ENCODE data around the gene IDS.
"Not testable (repeated sequence)": the region's sequence is repeated elsewhere in the genome, so short reads cannot be mapped to it uniquely, and the experiment has no call there.

The IDS gene

GRCh38 chrX:149527705-149528104 lies 22.6 kb upstream of the IDS start:
- no peak for DNase-seq

- not testable (repeated sequence) for DNase-seq
Observed at GRCh38 chrX:149526318-149527033, 21.4 kb upstream of the IDS start.

GRCh38 chrX:149525903-149526302 lies 20.8 kb upstream of the IDS start:
- DNase-seq = not testable (repeated sequence)

GRCh38 chrX:149525389-149525788 lies 20.3 kb upstream of the IDS start:
- peak; percentile 38 for DNase-seq

- DNase-seq = no peak
Observed at GRCh38 chrX:149522916-149523315, 17.8 kb upstream of the IDS start.

- DNase-seq = no peak
Observed at GRCh38 chrX:149521438-149521837, 16.3 kb upstream of the IDS start.

DNA sequence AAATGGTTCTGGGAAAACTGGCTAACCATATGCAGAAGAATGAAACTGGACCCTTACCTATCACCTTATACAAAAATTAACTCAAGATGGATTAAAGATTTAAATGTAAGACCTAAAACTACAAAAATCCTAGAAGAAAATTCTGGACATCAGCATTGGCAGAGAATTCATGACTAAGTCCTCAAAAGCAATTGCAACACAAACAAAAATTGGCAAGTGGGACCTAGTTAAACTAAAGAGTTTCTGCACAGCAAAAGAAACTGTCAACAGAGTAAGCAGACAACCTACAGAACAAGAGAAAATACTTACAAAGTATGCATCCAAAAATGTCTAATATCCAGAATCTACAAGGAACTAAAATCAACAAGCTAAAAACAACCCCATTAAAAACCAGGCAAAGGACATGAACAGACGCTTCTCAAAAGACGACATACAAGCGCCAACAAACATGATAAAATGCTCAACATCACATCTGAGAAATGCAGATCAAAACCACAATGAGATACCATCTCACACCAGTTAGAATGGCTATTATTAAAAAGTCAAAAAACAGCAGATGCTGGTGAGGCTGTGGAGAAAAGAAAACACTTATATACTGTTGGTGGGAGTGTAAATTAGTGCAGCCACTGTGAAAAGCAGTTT lies 15.7 kb upstream of the IDS start:
- not testable (repeated sequence) for DNase-seq

- no peak for DNase-seq
Observed at GRCh38 chrX:149518236-149518635, 13.1 kb upstream of the IDS start.

GRCh38 chrX:149517308-149517707 lies 12.2 kb upstream of the IDS start:
- DNase-seq = no peak

DNA sequence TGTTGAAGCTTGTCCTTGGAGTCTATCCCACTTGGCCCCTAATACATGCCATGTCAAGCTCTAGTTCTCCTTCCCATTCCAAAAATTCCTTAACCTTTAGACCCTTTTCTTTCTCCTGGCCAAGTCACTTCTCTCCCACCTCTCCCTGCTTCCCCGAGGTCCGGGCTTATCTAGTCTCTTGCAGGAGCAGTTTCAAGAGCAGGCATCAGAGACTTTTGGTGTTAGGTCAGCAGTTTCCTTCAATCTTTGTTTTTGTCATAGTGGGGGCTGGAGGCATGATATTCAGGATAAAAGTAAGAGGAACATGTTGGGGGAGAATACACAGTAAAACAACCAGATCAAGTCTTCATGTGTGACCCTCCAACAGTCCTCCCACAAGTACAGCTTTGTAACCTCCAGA lies 11.5 kb upstream of the IDS start:
- DNase-seq = no peak

- no peak for DNase-seq
Observed at GRCh38 chrX:149515954-149516602, 11.0 kb upstream of the IDS start.

DNA sequence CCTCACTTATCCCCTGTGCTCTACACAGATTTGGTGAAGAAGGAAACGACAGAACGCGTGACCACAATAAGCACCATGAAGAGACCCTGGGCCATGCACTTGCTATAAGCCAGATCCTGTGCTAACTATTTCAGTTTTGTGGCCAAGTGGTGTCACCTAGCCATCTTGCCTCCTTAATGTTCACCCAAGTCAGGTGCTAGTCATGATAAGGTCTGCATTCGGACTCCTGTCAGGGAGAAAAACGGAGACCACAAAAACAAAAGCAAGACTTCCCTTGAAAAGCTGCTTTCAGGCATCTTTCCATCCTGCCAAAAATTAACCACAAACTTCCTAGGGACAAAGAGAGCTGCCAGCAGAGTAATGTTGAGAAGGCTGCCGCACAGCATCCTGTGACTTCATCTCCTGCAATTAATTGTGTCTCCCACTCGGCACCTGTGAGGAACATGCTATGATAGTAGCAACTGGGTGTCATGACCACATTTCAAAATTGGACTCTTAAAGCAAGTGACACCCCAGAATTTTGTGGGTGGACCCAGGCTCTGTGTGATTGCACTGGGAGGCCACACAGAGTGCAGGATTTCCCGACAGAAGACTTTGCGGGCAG lies 8.8 kb upstream of the IDS start:
- no peak for DNase-seq

DNA sequence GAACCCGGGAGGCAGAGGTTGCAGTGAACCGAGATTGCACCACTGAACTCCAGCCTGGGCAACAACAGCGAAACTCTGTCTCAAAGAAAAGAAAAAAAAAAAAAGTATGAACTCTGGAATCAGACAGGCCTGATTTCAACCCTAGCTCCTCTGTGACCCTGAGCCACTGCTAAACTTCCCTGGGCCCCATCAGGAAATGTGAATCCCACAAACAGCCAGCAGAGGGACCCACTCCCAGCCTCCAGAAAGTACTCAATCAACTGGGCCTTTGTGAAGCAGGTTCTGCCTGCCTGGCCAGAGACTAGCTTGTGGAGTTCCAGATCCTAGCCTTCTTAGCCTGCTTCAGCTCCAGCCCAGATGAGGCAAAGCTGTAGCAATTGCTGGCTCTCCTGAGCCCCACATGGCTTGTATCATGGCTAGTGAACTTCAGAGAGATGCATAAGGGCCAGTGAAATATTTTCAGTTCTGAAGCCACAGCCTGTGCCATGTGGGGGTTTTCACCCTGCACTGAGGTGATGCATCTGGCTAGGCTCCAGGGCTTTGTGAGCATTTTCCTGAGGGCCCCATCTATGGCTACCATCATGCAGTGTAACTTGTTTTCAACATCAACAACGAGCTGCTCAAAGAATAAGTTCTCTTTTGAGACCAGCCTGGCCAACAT lies 7.2 kb upstream of the IDS start:
- peak; percentile 21 for DNase-seq

DNA sequence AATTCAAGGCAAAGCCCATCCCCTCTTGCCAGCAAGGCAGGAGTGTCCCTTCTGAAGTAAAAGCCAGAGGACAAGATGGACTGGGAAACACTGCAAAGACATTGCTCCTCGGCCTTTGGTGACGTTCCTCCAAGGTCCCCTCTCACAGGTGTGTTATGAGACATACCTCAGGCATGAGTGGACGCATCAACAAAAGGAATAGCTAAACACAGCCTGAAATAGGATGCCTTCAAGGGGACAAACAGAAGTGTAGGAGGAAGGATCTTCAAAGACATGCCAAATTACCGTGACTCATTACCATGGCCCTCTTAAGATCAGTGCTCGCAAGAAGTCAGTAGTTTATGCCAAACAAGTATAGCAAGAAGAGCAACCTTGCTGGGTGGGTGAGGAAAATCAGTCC lies 6.0 kb upstream of the IDS start:
- DNase-seq = no peak

GRCh38 chrX:149510386-149510785 lies 5.3 kb upstream of the IDS start:
- DNase-seq = no peak

- DNase-seq = no peak
Observed at GRCh38 chrX:149508467-149508866, 3.4 kb upstream of the IDS start.

DNA sequence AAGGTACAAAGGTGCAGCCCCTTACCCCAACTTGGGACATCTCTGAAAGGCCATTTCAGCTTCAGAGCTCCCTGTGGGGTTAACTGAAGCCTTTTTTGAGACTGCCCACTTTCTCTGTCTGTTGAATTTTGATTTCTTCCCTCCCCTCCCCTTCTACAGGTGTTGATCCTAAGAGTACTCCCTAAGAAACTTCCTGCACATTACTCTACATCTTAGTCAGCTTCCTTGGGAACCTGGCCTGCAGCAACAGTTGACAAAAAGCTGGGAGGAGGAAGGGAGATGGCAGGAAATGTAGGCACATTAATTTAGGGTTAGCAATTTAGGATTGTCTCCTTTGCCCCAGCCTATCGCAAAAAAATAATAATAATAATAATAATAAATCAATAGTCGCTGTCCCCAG lies 1.2 kb upstream of the IDS start:
- DNase-seq = no peak

DNA sequence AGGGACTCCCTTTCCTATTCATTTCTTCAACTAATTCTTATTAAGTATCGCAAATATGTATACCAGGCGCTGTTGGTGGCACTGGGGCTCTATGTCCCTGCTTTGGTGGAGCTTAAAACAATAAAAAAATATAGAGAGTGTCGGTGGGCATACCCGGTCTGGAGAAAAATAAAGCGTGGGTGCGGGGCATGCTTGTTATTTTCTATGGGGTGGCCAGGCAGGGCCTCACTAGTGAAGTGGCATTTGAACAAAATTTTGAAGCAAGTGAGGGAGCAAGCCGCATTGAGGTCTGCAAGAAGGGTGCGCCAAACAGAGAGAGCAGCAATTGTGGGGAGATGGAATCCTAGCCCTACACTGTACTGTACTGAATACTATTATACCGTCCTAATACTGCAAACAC lies 565 bp upstream of the IDS start:
- DNase-seq = no peak

- DNase-seq = peak; percentile 21
Observed at GRCh38 chrX:149504226-149504914, 736 bp downstream of the IDS start.

- peak; percentile 44 for DNase-seq
Observed at GRCh38 chrX:149503446-149503845, 1.7 kb downstream of the IDS start.

- DNase-seq = not testable (repeated sequence)
Observed at GRCh38 chrX:149502923-149503322, 2.2 kb downstream of the IDS start.

GRCh38 chrX:149499766-149500165 lies 5.3 kb downstream of the IDS start:
- DNase-seq = no peak

GRCh38 chrX:149498767-149499166 lies 6.3 kb downstream of the IDS start:
- no peak for DNase-seq

Data from effector CD8-positive, alpha-beta T cell (primary cell).